Superior temporal gyrus (tissue), 1 donor: ENCODE results near the gene PBX4.
"Not testable (repeated sequence)": the region's sequence is repeated elsewhere in the genome, so short reads cannot be mapped to it uniquely, and the experiment has no call there.

ENCODE experiments used
- DNase-seq: peaks from one replicate; pipeline ENCODE4 v3.0.0-alpha.2; 2016; ENCODE audit errors: extremely low spot score

Gene PBX4

DNA sequence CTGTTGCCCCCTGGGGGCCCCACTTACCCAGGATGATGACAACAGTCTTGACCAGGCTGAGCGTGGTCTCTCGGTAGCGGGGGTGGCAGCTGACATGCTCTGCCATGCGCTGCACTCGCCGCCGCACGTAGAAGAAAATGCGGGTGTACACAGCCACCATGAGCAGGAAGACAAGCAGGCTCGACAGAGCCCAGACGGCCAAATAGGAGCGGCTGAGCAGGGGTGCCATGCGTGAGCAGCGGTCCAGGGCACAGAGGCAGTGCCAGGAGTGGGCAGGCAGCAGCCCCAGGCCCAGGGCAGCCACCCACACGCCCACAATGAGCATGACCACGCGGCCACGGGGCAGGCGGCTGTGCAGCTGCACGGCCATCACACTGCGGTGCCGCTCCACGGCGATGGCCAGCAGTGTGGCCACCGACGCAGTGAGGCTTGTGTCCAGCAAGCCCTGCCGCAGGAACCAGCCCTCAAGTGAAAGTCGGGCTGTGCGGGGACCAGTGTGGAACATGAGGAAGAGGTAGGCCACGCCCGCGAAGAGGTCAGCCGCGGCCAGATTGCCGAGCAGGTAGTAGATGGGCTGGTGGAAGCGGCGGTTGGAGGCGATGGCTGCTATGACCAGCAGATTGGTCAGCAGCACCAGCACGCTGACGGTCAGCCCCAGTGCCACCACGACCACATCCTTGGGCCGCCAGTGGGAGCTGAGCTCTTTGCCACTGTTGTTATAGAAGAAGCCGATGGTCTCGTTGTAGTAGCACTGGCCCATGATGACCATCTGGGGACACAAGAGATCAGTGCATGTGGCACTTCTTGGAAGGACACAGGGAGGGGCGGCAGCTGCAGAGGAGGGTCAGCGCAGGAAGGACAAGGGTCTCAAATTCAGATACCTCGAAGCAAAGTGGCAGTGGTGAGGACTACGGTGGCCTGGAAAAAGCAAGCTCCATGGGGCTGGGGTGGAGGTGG is 8.3 kb upstream of the PBX4 start:
- DNase-seq: no peak

DNA sequence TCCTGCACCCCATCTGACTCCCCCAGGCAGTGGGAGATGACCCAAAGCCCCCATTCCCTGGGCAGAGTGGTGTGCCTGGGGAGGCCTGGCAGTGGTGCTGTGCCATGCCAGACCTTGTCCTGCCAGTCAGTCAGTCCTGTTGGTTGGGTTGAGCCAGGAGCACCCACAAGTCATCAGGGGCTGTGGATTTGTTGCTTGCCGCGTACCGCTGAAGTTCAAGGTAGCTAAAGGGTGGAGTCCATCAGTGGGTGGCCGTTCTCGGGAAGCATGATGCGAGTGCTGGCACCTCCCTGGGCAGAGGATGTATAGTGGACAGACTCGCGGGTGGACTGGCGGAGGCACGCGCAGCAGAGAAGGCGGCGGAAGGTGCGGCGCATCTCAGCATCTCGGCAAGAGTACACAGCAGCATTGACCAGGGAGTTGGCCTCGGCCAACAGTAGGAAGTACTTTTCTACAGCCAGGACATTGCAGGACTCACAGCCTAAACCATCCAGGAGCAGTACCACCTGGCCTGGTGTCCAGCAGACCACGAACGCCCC is 5.6 kb upstream of the PBX4 start:
- DNase-seq: no peak

- no peak for DNase-seq
Observed at GRCh38 chr19:19623383-19623782, 4.9 kb upstream of the PBX4 start.

GRCh38 chr19:19619849-19620210 is 1.3 kb upstream of the PBX4 start:
- DNase-seq: no peak

GRCh38 chr19:19619181-19619848 is 828 bp upstream of the PBX4 start:
- DNase-seq: no peak

DNA sequence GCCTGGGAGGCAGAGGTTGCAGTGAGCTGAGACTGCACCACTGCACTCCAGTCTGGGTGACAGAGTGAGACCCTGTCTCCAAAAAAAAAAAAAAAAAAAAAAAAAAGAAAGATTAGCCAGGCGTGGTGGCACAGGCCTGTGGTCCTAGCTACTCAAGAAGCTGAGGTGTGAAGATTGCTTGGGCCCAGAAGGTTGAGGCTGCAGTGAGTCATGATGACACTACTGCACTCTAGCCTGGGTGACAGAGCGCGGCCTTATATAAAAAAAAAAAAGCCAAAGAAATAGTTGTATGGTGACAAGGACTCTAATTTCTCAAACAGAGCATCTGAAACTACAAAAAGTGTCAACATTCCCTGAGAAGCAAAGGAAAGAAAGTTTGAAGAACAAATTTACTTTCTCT is 3.4 kb downstream of the PBX4 start:
- DNase-seq: no peak

DNA sequence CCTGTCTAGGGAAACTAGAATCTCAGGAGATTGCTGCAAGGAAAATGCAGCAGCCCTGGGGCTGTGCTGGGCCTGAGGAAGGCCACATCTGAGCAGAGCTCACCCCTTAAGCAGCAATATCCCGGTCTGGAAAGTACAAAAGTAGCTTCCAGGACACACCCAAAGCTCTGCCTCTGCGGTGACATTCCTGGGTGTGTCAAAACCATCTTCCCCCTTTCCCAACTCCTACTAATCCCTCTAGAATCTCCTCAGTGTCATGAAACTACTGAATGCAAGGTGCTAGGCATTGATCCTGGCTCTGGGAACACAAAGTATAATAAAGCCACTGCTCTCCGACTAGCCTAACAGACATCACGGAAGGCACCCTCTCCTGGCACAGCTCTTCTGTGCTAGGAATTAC is 5.0 kb downstream of the PBX4 start:
- no peak for DNase-seq

GRCh38 chr19:19610376-19611202 is 7.9 kb downstream of the PBX4 start:
- DNase-seq: no peak

- not testable (repeated sequence) for DNase-seq
Observed at GRCh38 chr19:19606686-19607085, 11.8 kb downstream of the PBX4 start.

DNA sequence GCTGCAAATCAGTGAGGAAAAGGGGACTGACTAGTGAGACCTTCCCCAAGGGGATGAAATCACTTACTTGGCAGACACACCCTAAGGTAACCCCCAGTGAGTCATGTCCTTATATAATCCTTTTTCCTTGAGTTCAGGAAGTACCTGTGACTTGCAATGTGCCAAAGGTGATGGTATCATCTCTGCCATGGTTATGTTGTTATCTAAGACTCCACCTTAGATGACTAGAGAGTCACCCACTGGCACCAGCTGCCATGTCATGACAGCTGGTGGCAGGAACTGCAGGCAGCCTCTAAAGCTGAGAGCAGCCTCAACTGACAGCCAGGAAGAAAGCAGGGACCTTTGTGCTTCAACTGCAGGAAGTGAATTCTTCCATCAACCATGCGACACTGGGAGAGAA is 12.5 kb downstream of the PBX4 start:
- DNase-seq: no peak

DNA sequence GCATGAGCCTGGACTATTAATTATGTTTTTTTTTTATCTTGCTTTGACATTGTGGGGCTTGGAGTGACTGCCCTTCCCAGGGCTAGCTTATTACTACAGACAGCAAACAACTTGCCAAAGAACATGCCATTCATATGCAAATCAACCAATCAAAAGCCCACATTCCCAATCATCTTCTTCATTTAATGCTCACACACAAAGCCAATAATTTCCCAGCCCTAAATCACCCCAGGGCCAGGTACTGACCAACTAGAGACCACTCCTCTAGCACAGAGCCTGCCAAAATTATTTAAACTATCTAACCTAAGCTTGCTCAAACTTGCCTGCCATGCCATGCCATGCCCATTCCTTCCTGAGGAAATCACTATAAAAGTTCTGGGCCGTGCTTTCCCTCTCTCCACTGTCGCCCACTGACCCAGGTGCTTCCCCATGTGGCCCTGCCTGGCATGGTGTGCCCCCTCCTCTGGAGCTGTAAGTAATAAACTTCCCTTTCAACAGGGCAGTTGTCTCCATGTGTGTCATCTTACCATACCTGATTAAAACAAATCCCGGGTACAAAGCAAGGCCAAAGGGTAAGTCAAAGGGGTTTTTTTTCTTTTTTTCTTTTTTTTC is 15.7 kb downstream of the PBX4 start:
- no peak for DNase-seq

DNA sequence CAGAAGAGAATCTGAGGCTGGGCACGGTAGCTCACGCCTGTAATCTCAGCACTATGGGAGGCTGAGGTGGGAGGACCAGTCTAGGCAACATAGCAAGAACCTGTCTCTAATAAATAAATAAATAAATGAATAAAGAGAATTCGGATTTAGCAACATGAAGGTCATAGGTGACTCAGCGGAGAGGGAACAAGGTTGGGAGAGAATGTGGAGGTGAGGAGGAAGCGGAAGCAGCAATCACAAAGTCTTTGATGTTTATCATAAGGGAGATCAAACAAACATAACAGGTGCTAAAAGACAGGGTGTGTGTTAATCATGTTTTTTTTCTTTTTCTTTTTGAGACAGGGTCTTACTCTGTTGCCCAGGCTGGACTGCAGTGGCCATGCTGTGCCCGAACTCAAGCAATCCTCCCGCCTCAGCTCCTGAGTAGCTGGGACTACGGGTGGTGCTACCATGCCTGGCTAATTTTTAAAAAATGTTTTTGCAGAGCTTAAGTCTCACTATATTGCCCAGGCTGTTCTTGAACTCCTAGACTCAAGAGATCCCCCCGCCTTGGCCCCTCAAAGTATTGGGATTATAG is 16.3 kb downstream of the PBX4 start:
- DNase-seq: no peak

DNA sequence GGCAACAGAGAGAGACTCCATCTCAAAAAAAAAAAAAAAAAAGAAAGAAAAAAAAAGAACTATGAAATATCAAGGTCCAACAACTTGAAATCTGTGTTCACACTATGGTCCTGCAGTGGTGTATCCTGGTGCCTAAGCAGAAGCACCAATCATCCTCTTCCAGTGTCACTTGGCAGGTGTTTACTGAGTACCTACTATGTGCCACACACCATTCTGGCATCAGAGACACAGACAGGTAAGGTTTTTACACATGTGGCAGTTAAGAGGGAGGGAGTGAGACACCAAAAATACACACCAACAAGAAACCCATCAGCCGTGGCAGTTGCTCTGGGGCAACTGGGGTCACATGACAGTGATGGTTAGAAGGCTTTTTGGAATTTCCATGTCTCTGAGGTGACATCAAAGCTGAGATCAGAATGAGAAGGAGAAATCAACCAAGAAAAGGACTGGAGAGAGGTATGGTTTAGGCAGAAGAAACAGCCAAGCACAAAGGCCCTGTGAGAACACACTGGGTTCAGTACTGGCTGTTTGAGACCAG is 17.6 kb downstream of the PBX4 start:
- DNase-seq: no peak

- not testable (repeated sequence) for DNase-seq
Observed at GRCh38 chr19:19598728-19599451, 19.6 kb downstream of the PBX4 start.

DNA sequence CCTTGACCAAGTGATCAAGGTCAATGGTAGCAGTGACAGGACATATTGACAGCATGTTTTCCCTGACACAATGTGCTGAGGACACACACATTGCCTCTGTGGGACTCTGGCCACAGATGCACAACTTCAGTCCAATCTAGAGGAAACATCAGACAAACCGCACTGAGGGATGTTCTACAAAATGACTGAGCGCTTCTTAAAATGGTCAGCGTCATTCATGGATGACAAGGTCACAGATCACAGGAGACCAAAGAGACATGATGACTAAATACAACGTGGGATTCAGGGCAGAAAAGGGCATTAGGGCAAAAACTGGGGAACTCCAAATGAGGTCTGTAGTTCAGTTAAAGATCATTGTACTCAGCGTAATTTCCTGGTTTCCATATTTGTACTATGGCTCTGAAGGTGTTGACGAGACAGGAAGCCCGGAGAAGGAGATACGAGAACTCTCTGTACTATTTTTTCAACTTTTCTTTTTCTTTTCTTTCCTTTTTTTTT is 20.6 kb downstream of the PBX4 start:
- DNase-seq: no peak

DNA sequence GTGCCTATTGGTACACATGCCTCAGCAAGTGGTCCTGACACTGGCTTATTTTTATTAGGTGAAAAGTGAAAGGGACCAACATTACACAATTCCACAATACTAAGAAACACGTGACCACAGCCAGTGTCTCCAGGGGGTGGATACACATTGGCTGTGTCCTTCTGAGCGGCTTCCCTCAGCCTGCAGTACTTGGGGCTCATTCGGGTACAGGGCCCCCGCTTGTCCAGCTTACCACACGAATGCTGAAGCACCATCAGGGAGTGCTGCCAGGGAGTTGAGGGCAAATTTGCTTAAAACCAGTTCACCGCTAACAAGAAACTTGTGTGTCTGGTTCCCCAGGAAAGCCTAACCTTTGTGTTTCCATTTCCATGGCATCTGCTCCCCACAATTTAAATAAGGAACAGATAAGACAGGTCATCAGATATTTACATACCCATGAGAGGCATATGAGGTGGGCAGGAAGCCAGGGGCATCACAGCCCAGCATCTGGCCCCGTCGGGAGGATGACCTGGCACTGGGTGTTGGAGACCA is 23.3 kb downstream of the PBX4 start:
- DNase-seq: no peak

DNA sequence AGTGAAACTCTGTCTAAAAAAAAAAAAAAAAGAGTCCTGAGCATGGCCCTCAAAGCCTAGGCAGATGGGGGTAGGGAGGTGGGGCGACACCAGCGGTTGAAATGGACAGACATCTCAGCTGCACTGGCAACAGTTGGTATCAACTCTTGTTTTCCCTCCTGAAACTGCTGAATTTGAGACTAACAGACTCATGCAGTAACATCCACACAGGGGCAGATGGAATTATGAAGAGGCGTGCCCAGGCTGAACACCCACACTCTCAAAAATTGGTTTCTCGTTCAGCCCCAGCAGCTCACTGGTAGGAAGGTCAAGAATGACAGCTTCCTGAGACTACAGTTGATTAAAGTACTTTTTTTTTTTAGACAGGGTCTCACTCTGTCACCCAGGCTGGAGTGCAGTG is 24.1 kb downstream of the PBX4 start:
- no peak for DNase-seq

- DNase-seq: no peak
Observed at GRCh38 chr19:19592690-19593089, 25.8 kb downstream of the PBX4 start.

GRCh38 chr19:19591133-19591825 is 27.2 kb downstream of the PBX4 start:
- no peak for DNase-seq
